ENCODE measurements around the gene NDC80.
A peak's percentile ranks its signal among the peaks of the same experiment; 100 is the strongest.
"Not testable (repeated sequence)": the region's sequence is repeated elsewhere in the genome, so short reads cannot be mapped to it uniquely, and the experiment has no call there.

Gene NDC80

DNA sequence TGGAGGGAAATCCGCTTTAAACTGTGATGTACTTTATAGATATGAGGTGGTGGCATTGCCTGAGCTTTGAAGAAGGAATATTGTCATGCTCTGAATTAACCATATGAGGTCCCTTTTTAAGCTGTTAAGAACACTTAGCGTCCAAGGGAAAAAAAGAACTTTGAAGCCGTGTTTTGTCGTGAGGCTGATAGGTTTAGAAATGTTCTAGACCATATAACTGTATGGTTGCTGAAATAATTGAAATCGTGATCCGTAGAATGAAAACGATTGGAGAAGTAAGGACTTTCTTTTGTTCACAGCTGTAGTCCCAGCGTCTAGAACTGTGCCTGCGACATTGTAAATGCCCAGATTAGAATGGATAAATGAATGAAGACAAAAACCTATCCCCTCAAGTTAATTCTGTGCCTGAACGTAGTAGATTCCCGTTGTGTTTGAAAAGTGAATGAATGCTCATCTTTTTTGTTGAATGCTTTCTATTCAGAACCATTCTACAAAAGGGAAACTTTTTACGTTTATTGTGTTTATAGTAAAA lies 85.7 kb downstream of the NDC80 start:
- H3K4me2 ChIP-seq, result peak overlapping the region; percentile 88
- TF ChIP-seq Cebpa-rat (IDR thresholded peaks at IDR 0.05), result no peak
- peak overlapping the region; percentile 83 for H3K4me3 ChIP-seq
- peaks cover 60% of the 10 kb centered on the region for H4K20me1 ChIP-seq
- peaks cover 26% of the 10 kb centered on the region for H3K4me1 ChIP-seq
- H3K36me3 ChIP-seq, result peaks cover 21% of the 10 kb centered on the region
- peak overlapping the region; percentile 95 for H3K27ac ChIP-seq
- peaks cover 17% of the 10 kb centered on the region for H3K9me3 ChIP-seq
- no peaks in the 10 kb centered on the region for H3K27me3 ChIP-seq
- peak overlapping the region; percentile 96 for H3K9ac ChIP-seq

- peaks cover 68% of the 10 kb centered on the region for H4K20me1 ChIP-seq
- peak overlapping the region; percentile 83 for H3K4me3 ChIP-seq
- peak overlapping the region; percentile 15; the same call in 1 of the 2 replicates for H3K27ac ChIP-seq
- peaks cover 29% of the 10 kb centered on the region for H3K4me1 ChIP-seq
- H3K9me3 ChIP-seq, result peaks cover 21% of the 10 kb centered on the region
- H3K27me3 ChIP-seq, result no peaks in the 10 kb centered on the region
- peaks cover 21% of the 10 kb centered on the region for H3K36me3 ChIP-seq
- H3K9ac ChIP-seq, result peak overlapping the region; percentile 96; the same call in 1 of the 2 replicates
- no peak for TF ChIP-seq Cebpa-rat (IDR thresholded peaks at IDR 0.05)
- peak overlapping the region; percentile 88 for H3K4me2 ChIP-seq
Observed at GRCh38 chr18:2657788-2658458, 86.6 kb downstream of the NDC80 start.

DNA sequence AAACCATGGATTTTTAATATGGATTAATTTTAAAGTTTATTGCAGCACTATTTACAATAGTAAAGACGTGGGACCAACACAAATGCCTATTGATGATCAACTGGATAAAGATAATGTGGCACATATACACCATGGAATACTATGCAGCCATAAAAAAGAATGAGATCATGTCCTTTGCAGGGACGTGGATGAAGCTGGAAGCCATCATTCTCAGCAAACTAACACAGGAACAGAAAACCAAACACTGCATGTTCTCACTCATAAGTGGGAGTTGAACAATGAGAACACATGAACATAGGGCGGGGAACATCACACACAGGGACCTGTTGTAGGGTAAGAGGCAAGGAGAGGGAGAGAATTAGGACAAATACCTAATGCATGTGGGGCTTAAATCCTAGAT lies 89.5 kb downstream of the NDC80 start:
- not testable (repeated sequence) for H3K4me3 ChIP-seq, H3K4me2 ChIP-seq, H3K27me3 ChIP-seq, H3K27ac ChIP-seq, H3K9ac ChIP-seq
- Histone ChIP-seq H3K9me3 (peaks cover 21% of the 10 kb centered on the region), H3K4me1 (peaks cover 20% of the 10 kb centered on the region), H4K20me1 (peaks cover 96% of the 10 kb centered on the region), H3K36me3 (peaks cover 31% of the 10 kb centered on the region)

DNA sequence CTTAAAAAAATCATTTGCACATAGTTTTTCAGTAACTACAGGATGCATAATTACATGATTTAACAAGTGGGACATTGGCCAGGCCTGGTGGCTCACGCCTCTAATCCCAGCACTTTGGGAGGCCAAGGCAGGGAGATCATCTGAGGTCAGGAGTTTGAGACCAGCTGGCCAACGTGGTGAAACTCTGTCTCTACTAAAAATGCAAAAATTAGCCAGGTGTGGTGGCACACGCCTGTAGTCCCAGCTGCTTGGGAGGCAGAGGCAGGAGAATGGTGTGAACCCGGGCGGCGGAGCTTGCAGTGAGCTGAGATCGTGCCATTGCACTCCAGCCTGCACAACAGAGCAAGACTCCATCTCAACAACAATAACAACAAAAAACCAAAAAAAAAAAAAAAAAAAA lies 90.9 kb downstream of the NDC80 start:
- peaks cover 21% of the 10 kb centered on the region for H3K9me3 ChIP-seq
- not testable (repeated sequence) for H3K4me3 ChIP-seq, H3K9ac ChIP-seq, H3K27ac ChIP-seq, H3K4me2 ChIP-seq, H3K27me3 ChIP-seq
- peaks cover 43% of the 10 kb centered on the region for H3K36me3 ChIP-seq
- H4K20me1 ChIP-seq, result peaks cover 96% of the 10 kb centered on the region
- peaks cover 20% of the 10 kb centered on the region for H3K4me1 ChIP-seq

DNA sequence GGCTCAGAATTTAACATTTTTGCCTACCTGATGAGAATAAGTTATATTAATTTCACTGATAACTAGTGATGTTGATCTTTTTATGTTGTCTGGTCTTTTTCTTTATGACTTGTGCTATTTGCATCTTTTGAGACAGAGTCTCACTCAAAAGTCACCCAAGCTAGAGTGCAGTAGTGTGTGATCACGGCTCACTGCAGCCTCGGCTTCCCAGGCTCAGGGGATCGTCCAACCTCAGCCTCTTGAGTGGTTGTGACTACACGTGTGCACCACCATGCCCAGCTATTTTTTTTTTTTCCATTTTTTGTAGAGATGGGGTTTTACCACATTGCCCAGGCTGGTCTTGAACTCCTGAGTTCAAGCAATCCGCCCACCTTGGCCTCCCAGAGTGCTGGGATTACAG lies 91.6 kb downstream of the NDC80 start:
- no peak for TF ChIP-seq Cebpa-rat (IDR thresholded peaks at IDR 0.05)
- Histone ChIP-seq H3K4me2 (0 out of 2 replicates have a peak overlapping the region, but pooled peaks have one; percentile 1), H4K20me1 (peaks cover 93% of the 10 kb centered on the region)

More for the DNA sequence above, 91.6 kb downstream of the NDC80 start:
- H3K9ac ChIP-seq, result no peak overlapping the region
- H3K27me3 ChIP-seq, result no peaks in the 10 kb centered on the region
- H3K4me1 ChIP-seq, result peaks cover 13% of the 10 kb centered on the region
- H3K9me3 ChIP-seq, result peaks cover 21% of the 10 kb centered on the region
- no peak overlapping the region for H3K27ac ChIP-seq
- no peak overlapping the region for H3K4me3 ChIP-seq
- H3K36me3 ChIP-seq, result peaks cover 50% of the 10 kb centered on the region

Measured in BLaER1 (cell line).